Endothelial cell of umbilical vein (primary cell): Measurements from ENCODE around the gene HOMER1.

Experiments
- CTCF ChIP-seq, 2 donors: IDR thresholded peaks; 1 replicate in 1 of 2; 2 replicates in 1 of 2; pipeline ENCODE4 v1.5.1; 2011; ENCODE audit warnings: low read length in 2 of 2, mild to moderate bottlenecking in 2 of 2, moderate library complexity in 2 of 2, control low read depth in 1 of 2, inconsistent platforms in 1 of 2, low read depth in 1 of 2; ENCODE audit not compliant: insufficient read depth in 1 of 2; ENCODE audit errors: extremely low read depth in 1 of 2
- POLR2AphosphoS5 ChIP-seq: IDR thresholded peaks from 2 replicates; pipeline ENCODE4 v1.6.1; 2012; ENCODE audit warnings: low read depth, mild to moderate bottlenecking, control low read depth, low read length, moderate library complexity; ENCODE audit not compliant: insufficient read depth

- TF ChIP-seq POLR2AphosphoS5 (no peak), CTCF (IDR thresholded peaks at IDR 0.05; ENCODE audit: extremely low read depth in 1 of 2, insufficient read depth in 1 of 2, low read depth in 1 of 2, low read length in 2 of 2) (no peak)
These were observed 96.4 kb downstream of the HOMER1 start for GRCh38 chr5:79417495-79417894.
